GM21360 (cell line): ENCODE measurements around the gene SGMS1.
A peak's percentile ranks its signal among the peaks of the same experiment; 100 is the strongest.

Source experiments
- ATAC-seq: cut with Tn5 transposase; IDR thresholded peaks from one replicate; pipeline ENCODE4 v1.9.1; 2021; ENCODE audit warnings: mild to moderate bottlenecking, moderate library complexity; ENCODE audit not compliant: unreplicated experiment

SGMS1 gene

DNA sequence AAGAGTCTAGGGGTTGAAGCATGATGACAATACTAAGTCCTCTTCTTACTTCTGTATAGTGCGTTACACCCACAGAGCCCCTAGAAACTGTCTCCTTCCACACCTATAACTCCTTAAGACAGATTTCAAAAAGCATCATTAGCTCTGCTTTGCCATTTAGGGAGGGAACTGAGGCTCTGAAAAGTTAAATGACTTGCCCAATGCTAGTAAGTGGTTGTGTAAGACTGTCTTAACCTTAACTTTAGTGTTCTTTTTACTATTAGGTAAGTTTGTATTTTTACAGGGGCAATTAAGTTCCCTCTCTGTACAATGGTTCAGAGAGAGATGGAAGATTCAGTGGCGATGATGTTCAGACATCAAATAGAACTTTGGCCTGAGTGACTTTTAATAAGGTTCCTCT lies 299.7 kb downstream of the SGMS1 start:
- ATAC-seq, result no peak

DNA sequence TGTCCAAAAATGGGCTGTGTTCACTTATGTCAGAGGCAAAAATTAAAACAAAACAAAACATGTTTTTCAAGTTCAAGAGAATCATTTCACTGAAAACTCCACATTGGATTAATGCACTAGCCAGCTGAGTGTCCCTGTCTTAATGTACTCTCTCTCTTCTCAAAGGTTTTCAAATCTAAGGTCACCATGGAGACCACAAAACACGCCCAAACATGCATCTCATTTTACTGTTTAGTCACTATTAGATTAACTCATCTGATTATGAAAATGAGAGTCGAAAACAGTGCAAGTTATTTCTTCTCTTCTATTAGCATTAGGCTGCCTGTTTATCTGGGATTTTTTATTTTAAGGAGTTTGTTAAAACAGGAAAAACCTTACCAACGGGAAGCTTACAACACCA lies 301.7 kb downstream of the SGMS1 start:
- ATAC-seq, result no peak

DNA sequence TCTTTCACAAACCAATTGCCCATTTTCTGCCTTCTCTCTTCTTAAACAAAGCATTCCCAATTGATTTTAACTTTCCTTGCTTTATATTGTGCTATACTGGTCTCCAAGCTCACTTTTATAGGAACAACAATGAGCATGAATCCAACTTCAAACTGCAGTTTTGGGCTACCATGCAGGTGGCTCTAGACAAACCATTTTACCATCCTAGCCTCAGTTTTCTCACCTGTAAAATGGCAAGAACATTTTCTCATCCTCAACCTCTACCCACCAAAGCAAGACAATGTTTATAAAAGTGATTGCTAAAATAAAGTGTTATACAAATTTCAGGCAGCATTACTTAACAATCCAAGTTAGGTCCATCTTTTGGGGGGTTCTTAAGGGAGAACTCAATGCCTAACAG lies 305.6 kb downstream of the SGMS1 start:
- ATAC-seq, result no peak

DNA sequence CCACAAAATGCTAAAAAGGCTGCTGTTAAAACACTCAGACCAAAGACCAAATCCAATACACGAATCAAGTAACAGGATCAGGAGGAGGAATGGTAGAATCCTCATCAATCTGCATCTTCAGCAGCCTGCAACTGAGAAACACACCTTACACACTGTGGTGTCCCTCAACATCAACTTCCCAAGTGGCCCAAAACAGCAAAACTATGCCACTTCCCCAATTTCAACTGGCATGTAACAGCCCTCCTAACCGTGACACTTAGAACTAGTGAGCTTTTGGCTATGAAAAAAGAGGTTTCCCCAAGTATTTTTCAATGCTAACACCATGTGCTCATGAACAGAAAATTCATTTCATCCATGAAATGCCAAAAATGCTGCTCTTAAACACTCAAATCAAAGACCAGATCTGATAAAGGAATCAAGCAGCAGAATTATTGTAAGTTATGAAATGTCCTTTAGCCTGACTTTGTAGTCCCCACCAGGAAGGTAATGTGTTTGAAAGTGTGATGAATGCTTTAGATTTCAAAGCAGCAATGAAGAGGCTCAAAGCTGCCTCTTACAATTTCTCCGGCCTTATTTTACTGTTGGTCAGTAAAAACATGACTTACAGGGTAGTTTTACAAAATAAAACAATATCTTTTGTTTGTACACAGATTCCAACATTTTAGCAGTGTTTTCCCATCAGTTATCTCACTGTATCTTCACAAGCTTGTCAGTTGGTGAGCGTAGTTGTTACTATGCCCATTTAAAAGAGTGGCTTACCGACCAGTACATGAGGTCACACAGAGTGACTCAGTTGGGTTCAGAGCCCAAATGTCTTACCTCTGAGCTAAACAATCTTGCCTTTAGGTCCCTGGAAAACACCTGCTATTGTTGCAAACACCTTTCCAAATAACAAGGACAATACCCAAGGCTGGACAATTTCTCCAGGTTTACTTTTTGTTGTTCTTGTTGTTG lies 306.8 kb downstream of the SGMS1 start:
- no peak for ATAC-seq

DNA sequence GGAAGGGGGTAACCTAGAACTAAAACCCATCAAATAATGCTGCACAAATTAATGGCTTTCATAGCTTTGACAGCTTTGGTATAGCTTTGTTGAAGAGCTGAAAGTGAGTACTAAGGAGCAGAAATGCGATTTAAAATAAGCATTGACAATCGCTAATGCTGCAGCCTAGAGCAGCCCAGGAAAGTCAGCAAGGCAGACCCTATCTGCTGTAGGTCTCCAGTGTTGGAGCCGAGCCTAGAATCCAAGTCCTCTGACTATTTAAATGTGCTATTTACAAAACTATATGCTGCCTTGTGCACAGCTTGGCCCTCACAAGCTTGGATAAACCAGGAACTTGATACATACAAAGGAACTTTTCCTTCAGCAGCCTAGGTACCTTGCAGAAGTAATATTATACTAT lies 307.6 kb downstream of the SGMS1 start:
- no peak for ATAC-seq

- no peak for ATAC-seq
These were observed 308.3 kb downstream of the SGMS1 start for GRCh38 chr10:50315424-50315823.

- ATAC-seq, result no peak
These were observed 309.3 kb downstream of the SGMS1 start for GRCh38 chr10:50314169-50315071.

DNA sequence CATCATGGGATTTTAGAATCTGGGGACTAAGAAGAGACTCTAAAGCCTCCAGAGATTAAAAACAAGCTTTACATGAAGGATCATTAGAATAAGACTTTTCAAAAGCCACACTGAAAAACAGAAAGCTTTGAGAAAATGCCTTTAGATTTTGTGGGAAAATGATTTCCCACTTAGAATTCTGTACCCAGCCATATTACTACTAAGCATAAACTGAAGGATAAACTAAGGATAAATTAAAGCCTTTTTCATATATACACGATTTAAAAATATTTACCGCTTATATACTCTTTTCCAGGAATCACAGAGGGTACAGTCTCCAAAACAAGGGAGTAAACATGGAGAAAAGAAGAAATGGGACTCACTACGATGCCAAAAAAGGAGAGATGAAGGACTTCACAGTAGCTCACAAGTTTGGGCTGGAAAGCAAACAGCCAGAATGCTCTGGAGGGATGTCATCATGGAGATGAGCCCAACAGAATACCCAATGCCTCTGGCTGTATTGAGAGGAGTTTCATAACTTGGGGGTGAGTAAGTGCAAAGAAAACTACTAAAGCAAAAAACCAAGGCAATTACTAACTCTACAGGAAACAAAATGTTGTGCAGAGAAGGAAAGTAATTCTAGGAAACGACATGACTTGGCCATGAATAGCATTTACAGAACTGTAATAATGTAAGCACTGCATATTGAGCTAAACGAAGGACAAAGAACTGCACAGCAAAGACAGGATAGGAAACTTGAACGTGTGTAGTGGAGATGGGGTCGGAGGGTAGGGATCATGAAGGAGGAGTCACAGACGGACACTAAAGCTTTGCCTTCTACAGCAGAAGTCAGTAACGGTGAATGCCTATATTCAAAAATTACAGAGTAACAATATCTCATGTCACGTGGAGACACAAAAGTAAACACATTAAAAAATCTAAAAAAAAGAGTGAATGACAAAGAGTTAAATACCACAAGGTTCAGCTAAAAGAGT lies 311.0 kb downstream of the SGMS1 start:
- ATAC-seq, result no peak

GRCh38 chr10:50310560-50311174 lies 313.1 kb downstream of the SGMS1 start:
- ATAC-seq, result peak; percentile 72

GRCh38 chr10:50309342-50309741 lies 314.4 kb downstream of the SGMS1 start:
- no peak for ATAC-seq

DNA sequence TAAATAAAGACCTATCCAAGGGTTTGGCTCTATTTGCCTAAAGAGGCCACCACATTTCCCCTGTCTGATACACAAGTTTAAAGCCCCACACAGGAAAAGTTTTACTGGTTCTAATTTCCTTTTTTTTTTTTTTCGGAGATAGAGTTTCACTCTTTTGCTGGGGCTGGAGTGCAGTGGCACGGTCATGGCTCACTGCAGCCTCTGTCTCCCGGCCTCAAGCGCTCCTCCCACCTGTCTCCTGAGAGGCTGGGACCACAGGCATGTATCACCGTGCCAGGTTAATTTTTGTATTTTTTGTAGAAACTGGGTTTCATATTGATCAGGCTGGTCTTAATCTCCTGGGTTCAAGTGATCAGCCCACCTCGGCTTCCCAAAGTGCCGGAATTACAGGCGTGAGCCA lies 319.1 kb downstream of the SGMS1 start:
- no peak for ATAC-seq

- no peak for ATAC-seq
These were observed 323.6 kb downstream of the SGMS1 start for GRCh38 chr10:50299948-50300669.

DNA sequence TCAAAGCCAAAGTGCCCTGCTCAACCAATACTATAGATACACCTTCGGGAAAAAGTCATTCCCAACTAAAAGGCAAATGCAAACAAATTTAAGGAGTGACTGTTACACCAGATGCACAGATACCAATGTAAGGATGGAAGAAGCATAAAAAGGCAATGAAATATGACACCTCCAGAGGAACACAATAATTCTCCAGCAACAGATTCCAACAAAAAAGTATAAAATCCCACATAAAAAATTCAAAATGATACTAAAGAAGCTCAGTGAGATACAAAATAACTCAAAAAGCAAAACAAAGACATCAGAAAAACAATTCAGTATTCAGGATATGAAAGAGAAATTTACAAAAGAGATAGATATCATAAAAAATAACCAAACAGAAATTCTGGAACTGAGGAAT lies 328.4 kb downstream of the SGMS1 start:
- ATAC-seq, result no peak

GRCh38 chr10:50294582-50294981 lies 329.2 kb downstream of the SGMS1 start:
- ATAC-seq, result no peak

GRCh38 chr10:50293513-50294313 lies 330.0 kb downstream of the SGMS1 start:
- no peak for ATAC-seq

DNA sequence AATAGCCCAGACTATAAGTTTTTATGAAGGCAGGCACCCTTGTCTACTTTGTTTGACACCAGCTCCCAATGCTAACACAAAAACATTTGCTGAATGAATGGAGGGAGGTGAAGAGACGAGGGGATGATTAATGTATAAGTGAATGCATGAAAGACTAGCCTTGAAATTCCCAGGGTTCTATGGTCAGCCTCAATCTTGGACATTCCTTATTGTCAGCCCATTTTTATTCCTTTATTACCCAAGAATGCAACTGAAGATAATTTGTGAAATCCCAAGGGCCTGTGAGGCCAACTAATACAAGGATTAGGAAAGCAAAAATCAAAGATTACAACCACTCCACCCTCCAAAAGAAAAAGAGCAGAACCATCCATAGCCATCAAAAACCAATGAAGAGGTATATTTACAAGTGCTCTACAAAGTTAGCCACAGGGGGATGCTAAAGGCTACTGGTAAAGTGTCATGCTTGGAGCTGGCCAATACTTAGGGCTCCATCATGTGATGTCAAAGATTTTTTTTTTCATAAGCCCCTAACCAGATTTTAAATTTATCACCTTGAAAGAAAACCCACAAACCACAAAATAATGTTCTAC lies 332.4 kb downstream of the SGMS1 start:
- no peak for ATAC-seq

DNA sequence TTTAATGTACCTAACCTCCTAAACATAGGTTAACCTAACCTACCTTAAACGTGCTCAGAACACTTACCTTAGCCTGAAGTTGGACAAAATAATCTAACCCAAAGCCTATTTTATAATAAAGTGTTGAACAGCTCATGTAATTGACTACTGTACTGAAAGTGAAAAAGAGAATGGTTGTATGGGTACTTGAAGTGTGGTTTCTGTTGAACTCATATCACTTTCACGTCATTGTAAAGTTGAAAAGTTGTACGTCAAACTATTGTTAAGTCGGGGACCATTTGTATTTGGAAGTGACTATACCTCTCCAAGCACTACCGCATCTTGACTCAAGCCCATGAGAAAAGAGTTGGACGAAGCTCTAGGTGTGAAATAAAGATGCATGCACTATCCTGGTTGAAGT lies 334.6 kb downstream of the SGMS1 start:
- ATAC-seq, result no peak
